ENCODE results near the gene ZNF280B.
"Not testable (repeated sequence)": the region's sequence is repeated elsewhere in the genome, so short reads cannot be mapped to it uniquely, and the experiment has no call there.

DNA sequence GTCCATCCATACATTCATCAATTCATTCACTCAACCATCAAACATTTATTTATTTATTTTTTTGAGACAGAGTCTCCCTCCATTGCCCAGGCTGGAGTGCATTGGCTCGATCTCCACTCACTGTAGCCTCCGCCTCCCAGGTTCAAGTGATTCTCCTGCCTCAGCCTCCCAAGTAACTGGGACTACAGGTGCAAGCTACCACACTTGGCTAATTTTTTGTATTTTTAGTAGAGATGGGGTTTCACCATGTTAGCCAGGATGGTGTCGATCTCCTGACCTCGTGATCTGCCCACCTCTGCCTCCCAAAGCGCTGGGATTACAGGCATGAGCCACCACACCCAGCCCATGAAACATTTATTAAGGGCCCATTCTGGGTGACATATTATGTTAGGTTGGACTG, 37.4 kb downstream of the ZNF280B start:
- TF ChIP-seq, protein P1, sequence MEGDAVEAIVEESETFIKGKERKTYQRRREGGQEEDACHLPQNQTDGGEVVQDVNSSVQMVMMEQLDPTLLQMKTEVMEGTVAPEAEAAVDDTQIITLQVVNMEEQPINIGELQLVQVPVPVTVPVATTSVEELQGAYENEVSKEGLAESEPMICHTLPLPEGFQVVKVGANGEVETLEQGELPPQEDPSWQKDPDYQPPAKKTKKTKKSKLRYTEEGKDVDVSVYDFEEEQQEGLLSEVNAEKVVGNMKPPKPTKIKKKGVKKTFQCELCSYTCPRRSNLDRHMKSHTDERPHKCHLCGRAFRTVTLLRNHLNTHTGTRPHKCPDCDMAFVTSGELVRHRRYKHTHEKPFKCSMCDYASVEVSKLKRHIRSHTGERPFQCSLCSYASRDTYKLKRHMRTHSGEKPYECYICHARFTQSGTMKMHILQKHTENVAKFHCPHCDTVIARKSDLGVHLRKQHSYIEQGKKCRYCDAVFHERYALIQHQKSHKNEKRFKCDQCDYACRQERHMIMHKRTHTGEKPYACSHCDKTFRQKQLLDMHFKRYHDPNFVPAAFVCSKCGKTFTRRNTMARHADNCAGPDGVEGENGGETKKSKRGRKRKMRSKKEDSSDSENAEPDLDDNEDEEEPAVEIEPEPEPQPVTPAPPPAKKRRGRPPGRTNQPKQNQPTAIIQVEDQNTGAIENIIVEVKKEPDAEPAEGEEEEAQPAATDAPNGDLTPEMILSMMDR (IDR thresholded peaks at IDR 0.05): not testable (repeated sequence)
- not testable (repeated sequence) for TF ChIP-seq POLR2AphosphoS5 (IDR thresholded peaks at IDR 0.05; ENCODE audit: low read depth, low read length); REST (IDR thresholded peaks at IDR 0.05; ENCODE audit: insufficient read depth in 1 of 2, low read depth in 2 of 2, low read length in 1 of 2)

Data from Panc1 (cell line).